K562 (cell line): ENCODE measurements around the gene TIFAB. TPM values are rescaled to one million over a fixed set of nuclear protein-coding genes. Genes with fewer than 3 reads are reported as not detected.

ENCODE experiments used
- ATAC-seq: fragments of 200-7000 bp; cut with Tn5 transposase; 3 replicates; pipeline ENCODE4 v1.9.1; 2020; ENCODE audit warnings: moderate library complexity
- BruUV-seq: library from RNA; stranded (reverse); fragments of 400-500 nt; replicated peaks from 2 replicates; lab custom pipeline; 2021; lab: Mats Ljungman, UMichigan
- CTCF ChIA-PET: fragments of 300-600 bp; formaldehyde crosslinking; extraction: SDS; loops from one replicate; lab custom pipeline; 2021; ENCODE audit warnings: low intra/inter-chr PET ratio; lab: Yijun Ruan, JAX
- POLR2A ChIA-PET: fragments of 300-600, 350-650 bp; sonication (Branson Sonifier 250); formaldehyde crosslinking; extraction: SDS; loops from one replicate; lab custom pipeline; 2021; ENCODE audit warnings: antibody characterized with exemption, inconsistent platforms; lab: Yijun Ruan, JAX
- DNase-seq, 4 experiments: peaks; one replicate each; pipeline versions ENCODE4 v3.0.0 to v3.0.0-alpha.2; 2011 to 2018; ENCODE audit warnings: low spot score in 3 of 4, mixed read lengths in 3 of 4; ENCODE audit errors: extremely low read depth in 1 of 4
- FAIRE-seq: peaks from 2 replicates; lab custom pipeline; 2011; peaks lifted over from hg19 to GRCh38; lab: Jason Lieb, UNC
- H2AFZ ChIP-seq: 2 replicates; pipeline ENCODE4 v1.6.0; 2011; ENCODE audit warnings: low read depth, low read length, control low read depth, inconsistent platforms
- H3K27ac ChIP-seq: fragments of 200-600 bp; 3 replicates; pipeline ENCODE4 v1.8.0; 2011; ENCODE audit warnings: low read depth, mild to moderate bottlenecking, control low read depth, inconsistent platforms, low read length, moderate library complexity, mixed read lengths; ENCODE audit errors: extremely low read depth
- H3K27me3 ChIP-seq, 2 experiments: fragments of 300-600 bp in 1 of 2; 2 replicates in 1 of 2; 3 replicates in 1 of 2; pipeline versions ENCODE4 v1.6.0 to v1.8.0; 2011; ENCODE audit warnings: inconsistent platforms in 2 of 2, low read length in 2 of 2, mild to moderate bottlenecking in 1 of 2, mixed read lengths in 1 of 2, moderate library complexity in 1 of 2; ENCODE audit not compliant: control insufficient read depth in 2 of 2, insufficient read depth in 2 of 2
- H3K36me3 ChIP-seq: fragments of 300-600 bp; 3 replicates; pipeline ENCODE4 v1.8.0; 2011; ENCODE audit warnings: mild to moderate bottlenecking, low read length, inconsistent platforms; ENCODE audit not compliant: control insufficient read depth, insufficient read depth
- H3K4me1 ChIP-seq, 2 experiments: fragments of 200-600 bp in 1 of 2; replicated peaks in 1 of 2; 2 replicates in 1 of 2; 3 replicates in 1 of 2; pipeline versions ENCODE4 v1.5.1 to v1.8.0; 2011; ENCODE audit warnings: inconsistent platforms in 2 of 2, low read length in 2 of 2, mild to moderate bottlenecking in 1 of 2, mixed read lengths in 1 of 2, moderate library complexity in 1 of 2; ENCODE audit not compliant: control insufficient read depth in 2 of 2, insufficient read depth in 2 of 2
- H3K4me2 ChIP-seq: 2 replicates; pipeline ENCODE4 v1.6.1; 2011; ENCODE audit warnings: low read length, control low read depth, inconsistent platforms, mixed read lengths; ENCODE audit not compliant: insufficient read depth
- H3K4me3 ChIP-seq: fragments of 200-600 bp; sonication (generic), shearing (Covaris generic); 2 replicates; pipeline ENCODE4 v1.5.1; 2016; ENCODE audit warnings: control low read depth, inconsistent platforms
- H3K79me2 ChIP-seq: fragments of 200-600 bp; 3 replicates; pipeline ENCODE4 v1.8.0; 2011; ENCODE audit warnings: low read length, inconsistent platforms; ENCODE audit not compliant: control insufficient read depth, insufficient read depth
- H3K9ac ChIP-seq, 2 experiments: 2 replicates each; pipeline versions ENCODE4 v1.6.0 to v1.6.1; 2011; ENCODE audit warnings: low read depth in 2 of 2, low read length in 2 of 2, control low read depth in 1 of 2, inconsistent platforms in 1 of 2, mild to moderate bottlenecking in 1 of 2, mixed read lengths in 1 of 2; ENCODE audit not compliant: insufficient read depth in 1 of 2
- H3K9me1 ChIP-seq: one replicate; pipeline ENCODE4 v1.6.0; 2011; ENCODE audit warnings: inconsistent platforms, mild to moderate bottlenecking, low read length, moderate library complexity; ENCODE audit not compliant: control insufficient read depth, insufficient read depth
- H3K9me3 ChIP-seq: replicated peaks from 2 replicates; pipeline ENCODE4 v1.5.1; 2011; ENCODE audit warnings: low read depth, low read length, inconsistent platforms; ENCODE audit not compliant: control insufficient read depth, insufficient read depth
- H4K20me1 ChIP-seq: replicated peaks from 2 replicates; pipeline ENCODE4 v1.6.1; 2011; ENCODE audit warnings: low read length, inconsistent platforms, mixed read lengths; ENCODE audit not compliant: control insufficient read depth, insufficient read depth
- BDP1 ChIP-seq: IDR thresholded peaks from 3 replicates; pipeline ENCODE4 v1.6.1; 2011; ENCODE audit not compliant: insufficient read length, insufficient read depth
- FOSL1 ChIP-seq: fragments of 200-800 bp; sonication (Bioruptor generic); conservative IDR thresholded peaks from 2 replicates; pipeline ENCODE4 v1.6.1; 2016; ENCODE audit warnings: missing genetic modification characterization, missing compliant biosample characterization
- NR2C1 ChIP-seq, 2 experiments: fragments of 450-650 bp; IDR thresholded peaks; 2 replicates each; pipeline ENCODE4 v1.6.1; 2017; ENCODE audit warnings: mild to moderate bottlenecking in 2 of 2, antibody characterized with exemption in 1 of 2, inconsistent platforms in 1 of 2, missing compliant biosample characterization in 1 of 2, missing genetic modification characterization in 1 of 2
- TSHZ1 ChIP-seq: fragments of 250-450 bp; sonication (Bioruptor Pico); IDR thresholded peaks from 2 replicates; pipeline ENCODE4 v1.4.0; 2020; ENCODE audit warnings: mild to moderate bottlenecking, moderate library complexity
- ZBTB11 ChIP-seq, 3 experiments: fragments of 200-800 bp in 1 of 3; fragments of 250-450 bp in 1 of 3; fragments of 450-650 bp in 1 of 3; sonication (Bioruptor Pico) in 1 of 3; sonication (Bioruptor generic) in 1 of 3; formaldehyde crosslinking in 1 of 3; IDR thresholded peaks; 2 replicates each; pipeline versions ENCODE4 v1.6.1 to v1.8.0; 2016 to 2022; ENCODE audit warnings: mild to moderate bottlenecking in 2 of 3, missing genetic modification characterization in 2 of 3, missing compliant biosample characterization in 1 of 3, moderate library complexity in 1 of 3
- ZBTB33 ChIP-seq: sonication (generic); formaldehyde crosslinking; IDR thresholded peaks from 2 replicates; pipeline ENCODE4 v1.8.1; 2023; ENCODE audit warnings: mild to moderate bottlenecking, missing genetic modification reagents
- ZNF280A ChIP-seq: fragments of 450-650 bp; IDR thresholded peaks from 2 replicates; pipeline ENCODE4 v1.6.1; 2018; ENCODE audit warnings: mild to moderate bottlenecking, low read depth; ENCODE audit not compliant: partially characterized antibody
- WGBS: fragments of 100-300 bp; shearing (Covaris generic); methylation state at CpG from one replicate; pipeline ENCODE4 v1.1.6; 2016; ENCODE audit warnings: low coverage, mixed read lengths; ENCODE audit not compliant: insufficient coverage; ENCODE audit errors: missing lambda C conversion rate; 5-methylcytosine and 5-hydroxymethylcytosine counted together
- in situ Hi-C: fragments of 300-500 bp; cut with MboI; formaldehyde crosslinking; loops from 4 replicates; pipeline ENCODE4 v1.15.0; 2018; ENCODE audit warnings: inconsistent platforms, mixed read lengths
- intact Hi-C: fragments of 100-400 bp; cut with micrococcal nuclease; formaldehyde crosslinking; loops from 2 replicates; pipeline ENCODE4 v1.14.2; 2022
- polyA plus RNA-seq, 8 experiments: library from polyadenylated mRNA; depleted of rRNA in 4 of 8; stranded (reverse) in 5 of 8; unstranded in 3 of 8; fragments of >200 nt; fragmentation: Nextera tagmentation in 2 of 8; fragmentation: Illumina TruSeq in 1 of 8; extraction: Ambion mirVana in 2 of 8; extraction: Trizol in 1 of 8; gene quantifications; 2 replicates each; pipeline versions ENCODE4 v1.2.1 to v1.2.3, GENCODE V29; 2011 to 2014; ENCODE audit warnings: inconsistent platforms in 1 of 8, missing spikeins in 1 of 8
- total RNA-seq, 7 experiments: library from RNA; depleted of rRNA in 6 of 7; stranded (reverse); fragments of >200 nt in 6 of 7; fragmentation: Illumina TruSeq in 2 of 7; extraction: Trizol in 2 of 7; gene quantifications; 2 replicates each; pipeline versions ENCODE4 v1.2.1 to v1.2.3, GENCODE V29; 2011 to 2021; ENCODE audit warnings: low replicate concordance in 1 of 7

The TIFAB gene
- total and polyA plus RNA-seq, 9 of the 15 experiments (the other 6 are each of a cell fraction or from before 2014, with no cell fraction given), result not detected

GRCh38 chr5:135486131-135487036 lies 34.2 kb upstream of the TIFAB start:
- intact Hi-C loops, result no loop called here
- CTCF ChIA-PET, result no interaction called here
- TF ChIP-seq NR2C1 (IDR thresholded peaks at IDR 0.05) (no peak), NR2C1 (tag; IDR thresholded peaks at IDR 0.05) (no peak), FOSL1 (no peak), TSHZ1 (no peak), ZBTB11 (CRISPR knock-in tag; IDR thresholded peaks at IDR 0.05) (0 out of 6 replicates have a peak, but pooled peaks of 1 of the 3 experiments have one; percentile 18), ZBTB33 (CRISPR knock-in tag) (0 out of 2 replicates have a peak, but pooled peaks have one; percentile 12), ZNF280A (no peak), BDP1 (no peak)

More at GRCh38 chr5:135486131-135487036, 34.2 kb upstream of the TIFAB start:
- FAIRE-seq (no peak), DNase-seq (no peak), ATAC-seq (no peak)
- no peak overlapping the region for H2AFZ ChIP-seq
- POLR2A ChIA-PET, result interaction anchor here (1.2 kb wide), 1 partner anchor 23 kb away, joined by 6 read pairs; no protein-coding TSS in a partner anchor
- peaks cover 21 to 41% of the 10 kb centered on the region in 2 experiments for H3K4me1 ChIP-seq
- H4K20me1 ChIP-seq, result peaks cover 6% of the 10 kb centered on the region; the same call in 1 of the 2 replicates
- no peak overlapping the region for H3K27ac ChIP-seq
- H3K36me3 ChIP-seq, result no peaks in the 10 kb centered on the region
- H3K9ac ChIP-seq, result no peak overlapping the region
- no peaks in the 10 kb centered on the region; the same call in 2 of the 3 replicates for H3K79me2 ChIP-seq
- BruUV-seq, result no TSS peak
- in situ Hi-C loops, result no loop called here
- H3K9me3 ChIP-seq, result no peaks in the 10 kb centered on the region
- H3K4me3 ChIP-seq, result no peak overlapping the region
- peaks cover 9% of the 10 kb centered on the region for H3K9me1 ChIP-seq
- H3K27me3 ChIP-seq, result peaks cover 0 to 4% of the 10 kb centered on the region in 2 experiments; a peak in 2 of 5 replicates
- H3K4me2 ChIP-seq, result no peak overlapping the region
- 34% methylated on average over 13 of the region's 13 CpGs for WGBS
